ENCODE measurements around the gene ETS1.

ETS1 gene

GRCh38 chr11:128533472-128533871 is 53.9 kb downstream of the ETS1 start:
- no peak for TF ChIP-seq REST (IDR thresholded peaks at IDR 0.05; ENCODE audit: insufficient read depth in 1 of 2, low read depth in 2 of 2, low read length in 2 of 2)
- no peak for TF ChIP-seq POLR2AphosphoS5 (IDR thresholded peaks at IDR 0.05; ENCODE audit: low read depth, low read length)
- TF ChIP-seq SIN3A (IDR thresholded peaks at IDR 0.05; ENCODE audit: borderline replicate concordance, insufficient read depth, low read length), result no peak
- no peak for TF ChIP-seq FOXP2 (optimal IDR thresholded peaks at IDR 0.05; ENCODE audit: borderline replicate concordance, extremely low read depth, extremely low read length, insufficient read depth)
- TF ChIP-seq TAF1 (IDR thresholded peaks at IDR 0.05; ENCODE audit: borderline replicate concordance, insufficient read depth, low read length), result no peak

GRCh38 chr11:128532572-128533091 is 54.7 kb downstream of the ETS1 start:
- TF ChIP-seq TAF1 (IDR thresholded peaks at IDR 0.05; ENCODE audit: borderline replicate concordance, insufficient read depth, low read length) (no peak), REST (IDR thresholded peaks at IDR 0.05; ENCODE audit: insufficient read depth in 1 of 2, low read depth in 2 of 2, low read length in 2 of 2) (no peak; a peak in 1 of 4 replicates), FOXP2 (optimal IDR thresholded peaks at IDR 0.05; ENCODE audit: borderline replicate concordance, extremely low read depth, extremely low read length, insufficient read depth) (no peak), POLR2AphosphoS5 (IDR thresholded peaks at IDR 0.05; ENCODE audit: low read depth, low read length) (no peak), SIN3A (IDR thresholded peaks at IDR 0.05; ENCODE audit: borderline replicate concordance, insufficient read depth, low read length) (no peak)

DNA sequence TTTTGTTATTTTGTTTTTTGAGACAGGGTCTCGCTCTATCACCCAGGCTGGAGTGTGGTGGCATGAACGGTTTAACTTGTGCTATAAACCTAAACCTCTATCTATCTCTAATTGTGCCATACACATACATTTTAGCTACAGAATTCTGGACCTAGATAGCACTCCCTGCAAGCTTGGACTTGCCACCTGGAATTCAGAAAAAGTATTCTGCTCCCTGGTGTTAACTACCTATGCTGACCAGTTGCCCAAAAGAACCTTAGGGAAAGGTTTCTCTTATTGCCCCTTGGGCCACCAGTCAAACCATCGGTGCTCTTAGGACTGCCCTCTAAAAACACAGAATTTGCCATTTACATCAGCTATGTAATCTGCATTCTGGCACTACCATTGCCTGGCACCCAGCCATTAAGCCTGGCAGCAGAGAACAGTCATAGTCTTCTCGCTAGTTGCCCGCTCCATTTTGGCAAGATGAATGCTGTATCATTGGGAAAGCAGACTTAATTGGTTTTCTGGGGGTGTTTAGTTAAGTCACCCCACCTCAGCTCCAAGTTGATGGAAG is 55.3 kb downstream of the ETS1 start:
- TF ChIP-seq SIN3A (IDR thresholded peaks at IDR 0.05; ENCODE audit: borderline replicate concordance, insufficient read depth, low read length), result no peak
- no peak for TF ChIP-seq TAF1 (IDR thresholded peaks at IDR 0.05; ENCODE audit: borderline replicate concordance, insufficient read depth, low read length)
- TF ChIP-seq FOXP2 (optimal IDR thresholded peaks at IDR 0.05; ENCODE audit: borderline replicate concordance, extremely low read depth, extremely low read length, insufficient read depth), result no peak
- no peak for TF ChIP-seq REST (IDR thresholded peaks at IDR 0.05; ENCODE audit: insufficient read depth in 1 of 2, low read depth in 2 of 2, low read length in 2 of 2)
- TF ChIP-seq POLR2AphosphoS5 (IDR thresholded peaks at IDR 0.05; ENCODE audit: low read depth, low read length), result no peak

- TF ChIP-seq POLR2AphosphoS5 (IDR thresholded peaks at IDR 0.05; ENCODE audit: low read depth, low read length), result no peak
- no peak for TF ChIP-seq TAF1 (IDR thresholded peaks at IDR 0.05; ENCODE audit: borderline replicate concordance, insufficient read depth, low read length)
- TF ChIP-seq FOXP2 (optimal IDR thresholded peaks at IDR 0.05; ENCODE audit: borderline replicate concordance, extremely low read depth, extremely low read length, insufficient read depth), result no peak
- TF ChIP-seq SIN3A (IDR thresholded peaks at IDR 0.05; ENCODE audit: borderline replicate concordance, insufficient read depth, low read length), result no peak
- no peak for TF ChIP-seq REST (IDR thresholded peaks at IDR 0.05; ENCODE audit: insufficient read depth in 1 of 2, low read depth in 2 of 2, low read length in 2 of 2)
Observed at GRCh38 chr11:128531588-128531987, 55.8 kb downstream of the ETS1 start.
